Measurements from ENCODE around the gene DNAH17.

The DNAH17 gene

GRCh38 chr17:78384479-78385175 lies 192.6 kb downstream of the DNAH17 start:
- DNase-seq: no peak

- DNase-seq: peak; percentile 75
These were observed 193.3 kb downstream of the DNAH17 start for GRCh38 chr17:78383725-78384471.

- DNase-seq: peak; percentile 63
These were observed 195.5 kb downstream of the DNAH17 start for GRCh38 chr17:78381601-78382232.

GRCh38 chr17:78380370-78380769 lies 196.8 kb downstream of the DNAH17 start:
- DNase-seq: no peak

GRCh38 chr17:78379131-78379491 lies 198.1 kb downstream of the DNAH17 start:
- no peak for DNase-seq

- DNase-seq: peak; percentile 83
These were observed 198.7 kb downstream of the DNAH17 start, which contains the start of gene PGS1 for GRCh38 chr17:78378225-78379130. PGS1 (plus strand) TSS chr17:78378649; CDS start chr17:78378666, 17 bp downstream.

GRCh38 chr17:78377858-78378224 lies 199.4 kb downstream of the DNAH17 start:
- no peak for DNase-seq

- no peak for DNase-seq
These were observed 201.0 kb downstream of the DNAH17 start for GRCh38 chr17:78376161-78376560.

- no peak for DNase-seq
These were observed 201.6 kb downstream of the DNAH17 start for GRCh38 chr17:78375401-78376151.

GRCh38 chr17:78374631-78375274 lies 202.4 kb downstream of the DNAH17 start:
- no peak for DNase-seq

- no peak for DNase-seq
These were observed 203.0 kb downstream of the DNAH17 start for GRCh38 chr17:78374189-78374588.

Data from stimulated activated CD4-positive, alpha-beta T cell treated with anti-CD3 and anti-CD28 coated beads, Interleukin-4, amount 100 ng/mL, for 24 hours (primary cell).